Astrocyte of the spinal cord (primary cell): Measurements from ENCODE around the gene PHC2.

Experiments used
- DNase-seq: peaks from one replicate; pipeline ENCODE4 v3.0.0; 2011; ENCODE audit warnings: low read depth, low spot score
- H3K4me3 ChIP-seq: 2 replicates; pipeline ENCODE4 v1.5.1; 2011; ENCODE audit warnings: low read depth, mild to moderate bottlenecking, low read length, moderate library complexity
- CTCF ChIP-seq: IDR thresholded peaks from 2 replicates; pipeline ENCODE4 v1.5.1; 2012; ENCODE audit warnings: low read depth, mild to moderate bottlenecking, low read length, inconsistent platforms
- in situ Hi-C: cut with HindIII; loops from 2 replicates; pipeline ENCODE4 v1.10.0; 2017; ENCODE audit warnings: low sequenced_read_pairs

Gene PHC2

GRCh38 chr1:33410091-33410701, 20.7 kb downstream of the PHC2 start:
- in situ Hi-C loops: no loop called here

GRCh38 chr1:33408093-33408436, 22.8 kb downstream of the PHC2 start:
- H3K4me3 ChIP-seq: no peak overlapping the region
- in situ Hi-C loops: no loop called here
- DNase-seq: no peak
- TF ChIP-seq CTCF: no peak

More at GRCh38 chr1:33410091-33410701, 20.7 kb downstream of the PHC2 start:
- TF ChIP-seq CTCF: no peak
- H3K4me3 ChIP-seq: no peak overlapping the region
- peak; percentile 68 for DNase-seq

GRCh38 chr1:33407352-33408092, 23.4 kb downstream of the PHC2 start:
- no peak overlapping the region for H3K4me3 ChIP-seq
- TF ChIP-seq CTCF: no peak
- in situ Hi-C loops: no loop called here
- DNase-seq: no peak

GRCh38 chr1:33402206-33402605, 28.7 kb downstream of the PHC2 start:
- in situ Hi-C loops: no loop called here
- no peak for DNase-seq
- TF ChIP-seq CTCF: no peak
- H3K4me3 ChIP-seq: no peak overlapping the region

GRCh38 chr1:33401471-33401870, 29.4 kb downstream of the PHC2 start:
- DNase-seq: no peak
- in situ Hi-C loops: no loop called here

More at GRCh38 chr1:33401471-33401870, 29.4 kb downstream of the PHC2 start:
- no peak for TF ChIP-seq CTCF
- H3K4me3 ChIP-seq: no peak overlapping the region
